Measurements from ENCODE around the gene YKT6. TPM values are rescaled to one million over a fixed set of nuclear protein-coding genes. Genes with fewer than 3 reads are reported as not detected.

Gene YKT6
- total and polyA plus RNA-seq, 2 donors (not counting 3 experiments of a cell fraction or from before 2014, with no cell fraction given), result 117 to 120 TPM

DNA sequence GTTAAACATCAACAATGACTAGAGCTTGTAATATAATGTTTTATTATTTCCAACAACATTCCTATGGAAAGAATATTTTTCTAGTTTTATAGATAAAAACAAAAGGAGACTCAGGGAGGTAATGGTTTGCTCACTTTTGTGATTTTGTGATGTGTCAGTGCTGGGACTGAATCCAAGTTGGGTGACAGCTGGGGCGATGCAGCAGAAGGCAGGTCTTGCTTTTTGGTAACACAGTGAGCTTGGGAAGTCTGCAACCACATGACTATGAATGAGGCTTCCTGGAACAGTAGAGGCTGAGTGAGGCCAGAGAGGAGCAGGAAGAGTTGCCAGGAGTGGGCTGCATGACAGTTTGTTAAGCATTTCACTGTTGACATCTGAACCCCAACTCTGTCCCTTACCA is 4.9 kb upstream of the YKT6 start:
- Histone ChIP-seq H3K9ac (replicated peaks; ENCODE audit: extremely low read depth, insufficient read depth, low read length) (no peak overlapping the region), H2AFZ (ENCODE audit: low read depth, low read length) (no peak overlapping the region), H3K9me1 (replicated peaks; ENCODE audit: control insufficient read depth, extremely low read depth, insufficient read depth, low read length) (no peaks in the 10 kb centered on the region), H3K4me2 (ENCODE audit: insufficient read depth, low read length) (no peak overlapping the region), H3K9me3 (replicated peaks; ENCODE audit: control insufficient read depth, insufficient read depth, low read length) (no peaks in the 10 kb centered on the region), H3K36me3 (ENCODE audit: control insufficient read depth in 2 of 2, extremely low read depth in 1 of 2, insufficient read depth in 2 of 2, low read length in 2 of 2) (no peaks in the 10 kb centered on the region), H3K27ac (ENCODE audit: insufficient read depth, low read depth, low read length) (no peak overlapping the region), H3K27me3 (ENCODE audit: control insufficient read depth in 2 of 2, insufficient read depth in 2 of 2, low read length in 2 of 2) (peaks cover 3 to 20% of the 10 kb centered on the region in 2 experiments), H3K4me3 (replicated peaks in 1 of 3; ENCODE audit: insufficient read depth in 1 of 3, low read depth in 1 of 3, low read length in 3 of 3) (no peak overlapping the region), H3K4me1 (ENCODE audit: control insufficient read depth, extremely low read depth, insufficient read depth, low read length) (no peaks in the 10 kb centered on the region), H4K20me1 (replicated peaks; ENCODE audit: control insufficient read depth, extremely low read depth, insufficient read depth, low read length) (no peaks in the 10 kb centered on the region), H3K79me2 (ENCODE audit: control insufficient read depth, insufficient read depth, low read length) (peaks cover under 1% of the 10 kb centered on the region)
- FAIRE-seq (no peak), DNase-seq (ENCODE audit: low read depth, low spot score) (no peak)
- POLR2A ChIA-PET, result no interaction called here
- BruUV-seq (replicated peaks), result no TSS peak
- intact Hi-C loops (cut with micrococcal nuclease), result loop anchor here (1.0 to 2.0 kb wide), 2 partner anchors 73 to 124 kb away; partner anchors contain the start of gene POLD2
- TF ChIP-seq, protein P1, sequence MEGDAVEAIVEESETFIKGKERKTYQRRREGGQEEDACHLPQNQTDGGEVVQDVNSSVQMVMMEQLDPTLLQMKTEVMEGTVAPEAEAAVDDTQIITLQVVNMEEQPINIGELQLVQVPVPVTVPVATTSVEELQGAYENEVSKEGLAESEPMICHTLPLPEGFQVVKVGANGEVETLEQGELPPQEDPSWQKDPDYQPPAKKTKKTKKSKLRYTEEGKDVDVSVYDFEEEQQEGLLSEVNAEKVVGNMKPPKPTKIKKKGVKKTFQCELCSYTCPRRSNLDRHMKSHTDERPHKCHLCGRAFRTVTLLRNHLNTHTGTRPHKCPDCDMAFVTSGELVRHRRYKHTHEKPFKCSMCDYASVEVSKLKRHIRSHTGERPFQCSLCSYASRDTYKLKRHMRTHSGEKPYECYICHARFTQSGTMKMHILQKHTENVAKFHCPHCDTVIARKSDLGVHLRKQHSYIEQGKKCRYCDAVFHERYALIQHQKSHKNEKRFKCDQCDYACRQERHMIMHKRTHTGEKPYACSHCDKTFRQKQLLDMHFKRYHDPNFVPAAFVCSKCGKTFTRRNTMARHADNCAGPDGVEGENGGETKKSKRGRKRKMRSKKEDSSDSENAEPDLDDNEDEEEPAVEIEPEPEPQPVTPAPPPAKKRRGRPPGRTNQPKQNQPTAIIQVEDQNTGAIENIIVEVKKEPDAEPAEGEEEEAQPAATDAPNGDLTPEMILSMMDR (IDR thresholded peaks at IDR 0.05; ENCODE audit: extremely low read depth in 1 of 2, insufficient read depth in 1 of 2, low read depth in 1 of 2, low read length in 2 of 2), result no peak
- TF ChIP-seq FOS (IDR thresholded peaks at IDR 0.05; ENCODE audit: borderline replicate concordance, insufficient read depth, low read length) (no peak), JUN (IDR thresholded peaks at IDR 0.05; ENCODE audit: borderline replicate concordance, insufficient read depth, insufficient read length, low read depth) (no peak), POLR2A (IDR thresholded peaks at IDR 0.05; ENCODE audit: low read depth, low read length) (no peak), MYC (IDR thresholded peaks at IDR 0.05; ENCODE audit: low read depth, low read length) (no peak), EZH2 (IDR thresholded peaks at IDR 0.05; ENCODE audit: borderline replicate concordance, low read depth, low read length, severe bottlenecking) (no peak), GATA2 (IDR thresholded peaks at IDR 0.05; ENCODE audit: insufficient read depth, insufficient read length, low read depth, low read length) (no peak), POLR2AphosphoS5 (IDR thresholded peaks at IDR 0.05; ENCODE audit: insufficient read depth, low read depth, low read length) (no peak)
- TF ChIP-seq, protein P2, sequence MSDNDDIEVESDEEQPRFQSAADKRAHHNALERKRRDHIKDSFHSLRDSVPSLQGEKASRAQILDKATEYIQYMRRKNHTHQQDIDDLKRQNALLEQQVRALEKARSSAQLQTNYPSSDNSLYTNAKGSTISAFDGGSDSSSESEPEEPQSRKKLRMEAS (IDR thresholded peaks at IDR 0.05; ENCODE audit: insufficient read depth, insufficient read length), result no peak
- CTCF ChIA-PET, result interaction anchor here (0.7 to 4.9 kb wide), 13 partner anchors 10 to 378 kb away, joined by 3 to 60 read pairs (median 5); partner anchors contain the start of genes DDX56 and POLD2
- dilution Hi-C loops (cut with MboI; ENCODE audit: extremely low pct_ligation_motif_present, low sequenced_read_pairs), result no loop called here

Measured in endothelial cell of umbilical vein (primary cell).